ENCODE measurements around the gene SLC16A3.

- TF ChIP-seq ZBTB8A (tag by site-specific recombination; IDR thresholded peaks at IDR 0.05) (no peak), ZNF302 (tag by site-specific recombination; IDR thresholded peaks at IDR 0.05; ENCODE audit: low read depth) (no peak), CTCF (tag by site-specific recombination; IDR thresholded peaks at IDR 0.05) (no peak), ZBTB49 (tag by site-specific recombination; IDR thresholded peaks at IDR 0.05; ENCODE audit: low read depth) (no peak), ZNF837 (tag by site-specific recombination; IDR thresholded peaks at IDR 0.05) (no peak), ZNF530 (tag by site-specific recombination; IDR thresholded peaks at IDR 0.05; ENCODE audit: low read depth) (no peak), OSR2 (tag by site-specific recombination; IDR thresholded peaks at IDR 0.05) (no peak), ZNF10 (tag by site-specific recombination; IDR thresholded peaks at IDR 0.05) (no peak), HOXC10 (CRISPR knock-in tag; IDR thresholded peaks at IDR 0.05) (no peak), TSHZ1 (tag by site-specific recombination; IDR thresholded peaks at IDR 0.05; ENCODE audit: borderline replicate concordance) (no peak), ZNF174 (tag by site-specific recombination; IDR thresholded peaks at IDR 0.05) (no peak)
Measured at GRCh38 chr17:82247182-82247823, 18.5 kb downstream of the SLC16A3 start.

All from HEK293 (cell line).